Esophagus muscularis mucosa (tissue), 4 donors: Measurements from ENCODE around the gene PTCSC3. TPM values are rescaled to one million over a fixed set of nuclear protein-coding genes. Genes with fewer than 3 reads are reported as not detected.

Experiments used
- DNase-seq: peaks from one replicate; pipeline ENCODE4 v3.0.0-alpha.2; 2017; ENCODE audit errors: extremely low spot score
- H3K27ac ChIP-seq, 4 donors: fragments of 200-600 bp; sonication (generic); replicated peaks in 1 of 4; 1 replicate in 3 of 4; 2 replicates in 1 of 4; pipeline ENCODE4 v1.5.1; 2016 to 2019; ENCODE audit warnings: mild to moderate bottlenecking in 1 of 4
- H3K27me3 ChIP-seq, 4 donors: fragments of 200-600 bp; sonication (generic); one replicate each; pipeline versions ENCODE4 v1.5.1 to v1.6.0; 2016 to 2019
- H3K36me3 ChIP-seq, 4 donors: fragments of 200-600 bp; sonication (generic); one replicate each; pipeline ENCODE4 v1.5.1; 2016 to 2019
- H3K4me1 ChIP-seq, 4 donors: fragments of 200-600 bp; sonication (generic); one replicate each; pipeline ENCODE4 v1.5.1; 2016 to 2019
- H3K4me3 ChIP-seq, 4 donors: fragments of 200-600 bp; sonication (generic); 1 replicate in 2 of 4; 2 replicates in 2 of 4; pipeline ENCODE4 v1.5.1; 2016 to 2019; ENCODE audit warnings: mild to moderate bottlenecking in 4 of 4, moderate library complexity in 1 of 4
- H3K9me3 ChIP-seq, 4 donors: fragments of 200-600 bp; sonication (generic); 1 replicate in 3 of 4; 2 replicates in 1 of 4; pipeline ENCODE4 v1.5.1; 2016 to 2019
- EP300 ChIP-seq: sonication (generic); formaldehyde crosslinking; IDR thresholded peaks from one replicate; pipeline ENCODE4 v1.6.1; 2017; ENCODE audit warnings: antibody characterized with exemption
- POLR2A ChIP-seq: fragments of 450-650 bp; IDR thresholded peaks from one replicate; pipeline ENCODE4 v1.6.1; 2017; ENCODE audit warnings: antibody characterized with exemption, moderate library complexity, mild to moderate bottlenecking, low read depth
- POLR2AphosphoS5 ChIP-seq, 2 donors: sonication (generic); formaldehyde crosslinking; IDR thresholded peaks; one replicate each; pipeline ENCODE4 v1.6.1; 2017; ENCODE audit warnings: antibody characterized with exemption in 2 of 2
- WGBS: methylation state at CpG from one replicate; pipeline ENCODE4 v1.1.5; 2018; 5-methylcytosine and 5-hydroxymethylcytosine counted together
- intact Hi-C: fragments of 100-400 bp; cut with DNase I; formaldehyde crosslinking; loops from one replicate; pipeline ENCODE4 v1.15.1; 2023
- total RNA-seq, 4 donors: library from RNA; depleted of rRNA; stranded (reverse); fragments of >200 nt; gene quantifications; one replicate each; pipeline versions ENCODE4 v1.1.0 to v1.2.1, GENCODE V29; 2016
- TF ChIP-seq, protein P1 (sequence below), 3 experiments: fragments of 200-600 bp in 2 of 3; fragments of 450-650 bp in 1 of 3; sonication (generic) in 2 of 3; IDR thresholded peaks; one replicate each; pipeline ENCODE4 v1.5.1; 2017 to 2019; ENCODE audit warnings: antibody characterized with exemption in 3 of 3, mild to moderate bottlenecking in 2 of 3, moderate library complexity in 1 of 3

PTCSC3 gene
- total RNA-seq, 4 donors from 2014 or later, result not detected

GRCh38 chr14:36214476-36215216 is 38.1 kb upstream of the PTCSC3 start:
- H3K27ac ChIP-seq, result no peak overlapping the region
- H3K4me3 ChIP-seq, result no peak overlapping the region
- no peaks in the 10 kb centered on the region for H3K4me1 ChIP-seq
- DNase-seq, result no peak
- H3K27me3 ChIP-seq, result peaks cover 0 to 17% (median 0%) of the 10 kb centered on the region in 4 donors
- H3K36me3 ChIP-seq, result no peaks in the 10 kb centered on the region
- intact Hi-C loops, result no loop called here
- no peak for TF ChIP-seq EP300
- no peak for TF ChIP-seq POLR2AphosphoS5 (IDR thresholded peaks at IDR 0.05)
- TF ChIP-seq POLR2A, result no peak
- TF ChIP-seq, protein P1, sequence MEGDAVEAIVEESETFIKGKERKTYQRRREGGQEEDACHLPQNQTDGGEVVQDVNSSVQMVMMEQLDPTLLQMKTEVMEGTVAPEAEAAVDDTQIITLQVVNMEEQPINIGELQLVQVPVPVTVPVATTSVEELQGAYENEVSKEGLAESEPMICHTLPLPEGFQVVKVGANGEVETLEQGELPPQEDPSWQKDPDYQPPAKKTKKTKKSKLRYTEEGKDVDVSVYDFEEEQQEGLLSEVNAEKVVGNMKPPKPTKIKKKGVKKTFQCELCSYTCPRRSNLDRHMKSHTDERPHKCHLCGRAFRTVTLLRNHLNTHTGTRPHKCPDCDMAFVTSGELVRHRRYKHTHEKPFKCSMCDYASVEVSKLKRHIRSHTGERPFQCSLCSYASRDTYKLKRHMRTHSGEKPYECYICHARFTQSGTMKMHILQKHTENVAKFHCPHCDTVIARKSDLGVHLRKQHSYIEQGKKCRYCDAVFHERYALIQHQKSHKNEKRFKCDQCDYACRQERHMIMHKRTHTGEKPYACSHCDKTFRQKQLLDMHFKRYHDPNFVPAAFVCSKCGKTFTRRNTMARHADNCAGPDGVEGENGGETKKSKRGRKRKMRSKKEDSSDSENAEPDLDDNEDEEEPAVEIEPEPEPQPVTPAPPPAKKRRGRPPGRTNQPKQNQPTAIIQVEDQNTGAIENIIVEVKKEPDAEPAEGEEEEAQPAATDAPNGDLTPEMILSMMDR (IDR thresholded peaks at IDR 0.05), result no peak
- WGBS, result 47% methylated on average over 5 of the region's 5 CpGs
- no peaks in the 10 kb centered on the region for H3K9me3 ChIP-seq

DNA sequence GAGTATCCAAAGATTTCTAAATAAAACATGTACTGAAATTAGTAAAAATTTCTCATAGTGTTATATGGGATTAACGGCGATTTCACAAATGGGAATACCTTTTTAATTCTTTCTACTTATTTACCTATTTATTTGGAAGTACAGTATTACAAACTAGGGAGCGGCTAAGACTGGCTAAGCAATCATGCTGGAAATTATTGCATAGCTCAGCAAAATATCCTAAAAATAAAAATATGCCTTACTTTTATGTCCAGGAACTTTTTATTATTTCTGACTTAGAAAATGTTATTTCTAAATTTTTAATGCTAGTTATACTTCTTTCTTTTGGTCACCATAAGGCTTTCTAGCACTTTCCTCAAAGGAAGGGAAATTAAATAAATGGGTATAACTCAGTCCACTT is 36.5 kb upstream of the PTCSC3 start:
- intact Hi-C loops, result no loop called here
- no peak overlapping the region for H3K27ac ChIP-seq
- no peaks in the 10 kb centered on the region for H3K4me1 ChIP-seq
- TF ChIP-seq POLR2A (no peak), POLR2AphosphoS5 (IDR thresholded peaks at IDR 0.05) (no peak), EP300 (no peak)
- TF ChIP-seq, protein P1 (IDR thresholded peaks at IDR 0.05), result no peak
- no peaks in the 10 kb centered on the region for H3K36me3 ChIP-seq
- H3K27me3 ChIP-seq, result peaks cover 0 to 17% (median 0%) of the 10 kb centered on the region in 4 donors
- DNase-seq, result no peak
- 98% methylated on average over 3 of the region's 3 CpGs for WGBS
- no peaks in the 10 kb centered on the region for H3K9me3 ChIP-seq
- H3K4me3 ChIP-seq, result no peak overlapping the region

DNA sequence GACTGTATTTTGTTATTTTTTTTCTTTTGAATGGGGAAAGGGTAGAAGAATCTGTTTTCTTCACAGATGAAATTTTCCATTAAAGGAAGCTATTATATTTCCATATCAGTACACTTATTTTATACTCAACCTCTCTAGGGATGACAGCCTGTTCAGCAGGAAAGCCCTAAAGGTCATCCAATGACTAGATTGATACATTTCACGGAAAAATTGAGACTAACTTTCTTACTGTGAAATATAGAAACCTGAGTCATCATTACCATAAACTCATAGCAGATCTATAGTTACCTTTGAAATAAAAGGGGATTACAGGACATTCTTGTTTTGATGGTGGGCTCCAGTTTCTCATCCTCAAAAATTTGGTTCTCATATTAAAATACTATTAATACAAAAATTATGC is 36.1 kb upstream of the PTCSC3 start:
- H3K27me3 ChIP-seq, result peaks cover 0 to 14% (median 0%) of the 10 kb centered on the region in 4 donors
- WGBS, result 61% methylated on average over 1 of the region's 1 CpG
- no peak overlapping the region for H3K27ac ChIP-seq
- TF ChIP-seq POLR2A (no peak), EP300 (no peak), POLR2AphosphoS5 (IDR thresholded peaks at IDR 0.05) (no peak)
- TF ChIP-seq, protein P1 (IDR thresholded peaks at IDR 0.05), result no peak
- no peaks in the 10 kb centered on the region for H3K4me1 ChIP-seq
- no peak overlapping the region for H3K4me3 ChIP-seq
- no peak for DNase-seq
- intact Hi-C loops, result no loop called here
- H3K9me3 ChIP-seq, result no peaks in the 10 kb centered on the region
- H3K36me3 ChIP-seq, result no peaks in the 10 kb centered on the region

DNA sequence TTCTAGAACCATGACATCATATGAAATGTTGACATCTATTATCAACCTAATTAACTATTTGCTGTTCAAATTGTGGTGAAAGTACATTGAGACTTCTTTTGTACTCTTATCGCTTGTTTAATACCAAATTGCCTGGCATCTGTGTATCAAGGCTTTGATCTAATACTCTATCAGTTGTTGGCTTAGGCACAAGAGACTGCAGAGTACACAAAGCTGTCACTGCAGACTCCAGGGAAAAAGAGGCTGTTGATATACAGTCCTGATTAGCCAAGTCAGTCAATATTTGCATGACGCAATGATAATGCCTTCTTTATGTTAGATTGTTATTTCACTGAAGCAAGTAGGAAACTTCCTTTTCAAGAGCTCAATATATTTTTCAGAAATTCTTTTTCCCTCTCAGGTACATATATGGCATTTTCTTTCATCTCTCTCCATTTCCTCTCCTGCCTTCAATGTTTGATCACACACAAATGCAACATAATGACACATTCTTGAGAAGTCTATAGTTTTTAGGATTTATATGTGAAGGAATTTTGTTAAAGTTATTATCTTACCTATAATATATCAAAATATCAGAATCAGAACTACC is 32.3 kb upstream of the PTCSC3 start:
- TF ChIP-seq, protein P1 (IDR thresholded peaks at IDR 0.05), result no peak
- TF ChIP-seq EP300 (no peak), POLR2AphosphoS5 (IDR thresholded peaks at IDR 0.05) (no peak), POLR2A (no peak)
- H3K4me3 ChIP-seq, result no peak overlapping the region
- no peak overlapping the region for H3K27ac ChIP-seq
- 74% methylated on average over 2 of the region's 2 CpGs for WGBS
- H3K36me3 ChIP-seq, result no peaks in the 10 kb centered on the region
- H3K27me3 ChIP-seq, result no peaks in the 10 kb centered on the region
- peaks cover 0 to 4% (median 0%) of the 10 kb centered on the region in 4 donors for H3K9me3 ChIP-seq
- no peaks in the 10 kb centered on the region for H3K4me1 ChIP-seq
- DNase-seq, result no peak
- intact Hi-C loops, result no loop called here
